Measurements from ENCODE around the gene CFAP65.

Gene CFAP65

DNA sequence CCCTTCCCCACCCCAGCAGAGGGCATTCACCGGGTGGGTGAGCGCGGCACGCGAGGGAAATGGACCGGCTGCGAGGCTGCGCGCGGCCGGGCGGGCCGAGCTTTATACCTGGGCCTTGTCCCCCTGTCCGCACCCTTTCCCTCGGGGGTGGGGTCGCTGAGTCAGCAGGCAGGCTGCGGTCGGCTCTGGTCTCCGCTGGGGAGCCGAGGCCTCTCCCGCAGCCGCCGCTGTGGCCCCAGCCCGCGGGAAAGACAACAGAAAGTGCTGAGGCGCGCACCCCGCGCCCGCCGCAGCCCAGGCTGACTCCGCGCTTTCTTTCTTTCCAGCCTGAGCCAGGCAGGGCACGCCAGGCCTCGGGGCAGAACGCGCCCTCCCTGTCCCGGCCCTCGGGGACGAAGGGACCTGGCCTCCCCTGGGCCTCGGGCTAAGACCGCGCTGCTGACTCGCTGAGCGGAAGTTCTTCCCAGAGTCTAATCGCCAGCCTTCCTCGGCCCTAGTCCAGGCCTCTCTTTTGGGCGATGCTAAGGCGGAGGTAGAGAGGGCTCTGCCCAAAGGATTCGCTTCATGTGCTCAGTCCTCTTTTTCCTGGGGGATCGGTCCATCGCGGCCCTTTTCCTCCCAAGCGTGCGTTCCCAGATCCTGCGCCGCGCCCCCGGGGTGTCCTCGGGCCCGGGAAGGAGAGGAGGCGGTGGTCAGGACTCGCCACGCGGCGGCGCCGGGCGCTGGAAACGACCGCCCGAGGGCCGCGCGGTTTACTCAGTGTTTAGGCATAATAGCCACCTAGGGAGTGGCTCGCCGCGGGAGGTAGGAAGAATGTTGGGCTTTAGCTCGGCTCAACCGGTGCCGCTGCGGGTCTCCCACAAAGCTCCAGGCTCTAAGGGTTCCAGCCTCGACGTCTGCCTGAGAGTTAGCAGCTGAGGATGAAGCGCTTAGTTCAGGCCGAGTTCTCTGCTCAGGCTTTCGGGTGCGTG, 47.7 kb downstream of the CFAP65 start, which contains the start of gene CRYBA2:
Gene CRYBA2, minus strand, starts transcription at position 78 of the 971 bp plus-strand sequence. CDS start 246 bp downstream, outside the sequence.
- no peak for DNase-seq (ENCODE audit: low read depth in 1 of 2, low spot score in 1 of 2)

DNA sequence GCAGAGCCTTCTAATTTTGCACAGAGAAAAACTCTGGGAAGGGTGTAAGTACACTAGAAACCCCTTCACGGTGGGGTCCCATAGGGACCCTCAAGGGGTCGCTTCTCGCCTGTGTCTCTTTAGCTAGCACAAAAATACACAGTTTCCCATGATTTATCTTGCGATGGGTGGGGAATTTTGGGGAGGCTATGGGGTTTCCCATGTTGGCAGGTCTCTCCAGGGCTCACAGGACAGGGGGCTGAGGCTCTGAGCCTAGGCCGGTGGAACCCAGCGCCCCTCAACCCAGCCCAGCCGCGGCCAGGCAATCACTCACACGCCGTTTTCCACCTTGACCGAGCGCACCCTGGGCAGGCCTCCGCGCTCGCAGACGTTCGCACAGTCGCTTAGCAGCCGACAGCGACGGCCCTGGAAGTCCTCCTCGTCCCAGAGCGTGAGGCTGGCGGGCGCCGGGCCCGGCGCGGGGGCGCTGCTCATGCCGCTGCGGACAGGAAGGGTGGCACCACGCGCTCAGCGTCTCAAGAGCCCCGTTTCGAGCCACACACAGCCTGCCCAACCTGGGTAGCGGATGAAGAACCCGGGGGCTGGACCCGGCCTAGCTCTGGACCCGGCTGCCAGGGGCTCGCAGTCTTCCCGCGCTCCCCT, 48.5 kb downstream of the CFAP65 start:
- no peak for DNase-seq (ENCODE audit: low read depth in 1 of 2, low spot score in 1 of 2)

- no peak for DNase-seq (ENCODE audit: low read depth in 1 of 2, low spot score in 1 of 2)
Observed at GRCh38 chr2:218992196-218992595, 49.1 kb downstream of the CFAP65 start.

GRCh38 chr2:218991674-218992168, 49.6 kb downstream of the CFAP65 start:
- no peak for DNase-seq (ENCODE audit: low read depth in 1 of 2, low spot score in 1 of 2)

DNA sequence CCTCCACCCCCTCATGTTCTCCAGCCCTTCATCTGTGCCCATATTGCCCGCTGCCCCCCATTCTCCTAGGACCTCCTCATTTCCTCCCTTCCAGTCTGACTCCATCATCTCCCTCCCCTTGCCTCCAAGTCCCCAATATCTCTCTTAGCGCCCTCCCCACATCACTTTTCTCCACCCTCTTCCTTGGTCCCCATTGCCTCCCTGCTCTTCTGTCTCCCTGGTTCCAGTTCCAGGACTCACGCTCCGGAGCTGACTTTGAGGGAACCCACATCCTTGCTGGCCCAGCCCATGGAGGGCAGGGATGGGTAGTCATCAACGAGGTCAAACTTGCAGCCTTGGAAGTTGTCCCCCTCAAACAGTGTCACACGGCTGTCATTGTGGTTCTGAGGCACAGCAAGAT, 50.7 kb downstream of the CFAP65 start:
- no peak for DNase-seq (ENCODE audit: low read depth in 1 of 2, low spot score in 1 of 2)

DNA sequence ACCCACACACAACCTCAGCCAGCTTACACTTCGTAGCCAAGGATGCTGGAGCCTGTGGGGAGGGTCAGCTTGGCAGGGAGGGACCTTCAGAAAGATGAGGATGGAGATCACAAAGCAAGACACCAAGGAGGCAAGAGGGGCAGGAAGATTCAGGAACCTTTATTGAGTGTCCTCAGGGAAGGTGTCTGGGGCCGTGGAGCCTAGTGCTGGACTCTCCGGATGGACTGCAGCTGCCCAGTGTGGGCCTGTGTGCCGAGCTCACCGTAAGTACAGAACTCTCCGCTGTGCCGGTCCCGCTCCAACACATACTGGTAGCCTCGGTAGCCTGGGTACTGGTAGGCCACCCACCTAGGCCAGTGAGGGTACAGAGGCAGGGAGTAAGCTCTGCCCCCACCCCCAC, 51.3 kb downstream of the CFAP65 start:
- no peak for DNase-seq (ENCODE audit: low read depth in 1 of 2, low spot score in 1 of 2)

DNA sequence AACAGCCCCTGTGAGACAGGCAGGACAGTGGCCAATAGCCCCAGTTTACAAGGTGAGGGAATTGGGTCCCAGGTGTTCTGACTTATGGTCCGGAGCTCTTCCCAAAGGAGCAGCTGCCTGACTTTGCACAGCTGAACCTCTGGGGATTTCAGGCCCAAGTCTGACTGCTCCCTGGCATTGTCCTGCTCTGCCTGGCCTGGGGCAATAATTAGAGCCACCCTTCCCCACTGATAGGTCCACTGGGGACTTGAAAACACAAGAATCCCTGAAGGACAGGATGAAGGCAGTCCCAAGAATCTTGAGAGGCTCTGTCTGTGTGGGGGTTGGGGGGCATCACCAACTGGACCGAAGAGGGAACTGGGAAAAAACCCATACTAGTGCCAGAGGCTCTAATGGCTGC, 52.7 kb downstream of the CFAP65 start:
- DNase-seq (ENCODE audit: low read depth in 1 of 2, low spot score in 1 of 2): no peak

GRCh38 chr2:218988164-218988563, 53.2 kb downstream of the CFAP65 start:
- no peak for DNase-seq (ENCODE audit: low read depth in 1 of 2, low spot score in 1 of 2)

GRCh38 chr2:218986148-218986761, 55.1 kb downstream of the CFAP65 start:
- DNase-seq (ENCODE audit: low read depth in 1 of 2, low spot score in 1 of 2): no peak

- no peak for DNase-seq (ENCODE audit: low read depth in 1 of 2, low spot score in 1 of 2)
Observed at GRCh38 chr2:218985325-218986091, 55.8 kb downstream of the CFAP65 start.

DNA sequence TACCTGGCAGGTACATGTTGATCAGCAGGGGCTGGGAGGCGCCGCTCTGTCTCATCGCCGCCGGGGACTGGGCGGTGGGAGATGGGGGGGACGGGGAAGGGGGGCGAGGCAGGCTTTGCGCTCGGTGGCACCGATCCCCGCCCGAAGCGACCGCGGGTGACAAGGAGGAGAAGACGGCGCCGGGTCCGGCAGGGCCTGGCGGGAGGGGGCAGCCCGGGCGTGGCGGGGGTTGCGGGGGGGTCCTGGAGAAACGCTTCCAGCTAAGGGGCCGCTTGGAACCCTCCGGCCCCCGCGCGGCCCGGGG, 56.3 kb downstream of the CFAP65 start, which contains the start of gene FEV:
Gene FEV, minus strand, starts transcription at position 164 of the 304 bp plus-strand sequence. Its CDS starts 109 bp downstream, at position 55.
- no peak for DNase-seq (ENCODE audit: low read depth in 1 of 2, low spot score in 1 of 2)

DNA sequence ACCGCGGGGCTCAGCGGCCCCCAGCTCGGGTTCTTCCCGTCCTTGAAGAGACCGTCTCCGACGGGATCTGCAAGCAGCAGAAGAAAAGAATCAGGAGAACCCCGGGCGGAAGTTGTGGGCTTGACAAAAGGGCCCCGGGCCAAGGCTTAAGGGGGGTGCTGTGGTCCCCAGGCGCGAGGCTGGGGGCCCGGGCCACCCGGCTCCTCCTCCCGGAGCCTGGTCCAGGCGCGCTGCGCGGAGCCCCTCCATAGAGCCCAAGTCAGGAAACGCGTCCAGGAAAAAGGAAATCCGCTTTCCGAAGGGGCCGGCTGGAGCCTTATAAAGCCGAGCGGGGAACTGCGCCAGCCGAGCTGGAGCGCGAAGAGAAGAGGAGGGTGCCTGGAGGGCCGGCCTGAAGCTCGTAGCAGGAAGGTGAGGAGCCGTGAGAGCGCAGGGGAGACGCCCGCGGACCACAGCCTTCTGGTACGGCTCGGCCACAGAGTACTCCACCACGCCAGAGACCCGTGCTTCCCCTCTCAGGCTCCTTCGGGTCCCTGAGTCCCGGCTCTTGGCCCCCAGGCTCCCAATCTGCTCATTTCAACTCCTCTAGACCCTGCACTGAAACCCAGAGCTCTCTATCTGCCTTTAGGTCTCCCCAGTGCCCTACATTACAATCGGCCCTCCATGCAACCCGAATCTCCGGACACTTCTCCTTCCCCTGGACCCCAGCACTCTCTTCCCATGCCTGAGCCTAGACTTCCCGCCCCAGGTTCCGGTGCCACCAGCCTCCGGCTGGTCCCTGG, 56.9 kb downstream of the CFAP65 start:
- DNase-seq (ENCODE audit: low read depth in 1 of 2, low spot score in 1 of 2): no peak

DNA sequence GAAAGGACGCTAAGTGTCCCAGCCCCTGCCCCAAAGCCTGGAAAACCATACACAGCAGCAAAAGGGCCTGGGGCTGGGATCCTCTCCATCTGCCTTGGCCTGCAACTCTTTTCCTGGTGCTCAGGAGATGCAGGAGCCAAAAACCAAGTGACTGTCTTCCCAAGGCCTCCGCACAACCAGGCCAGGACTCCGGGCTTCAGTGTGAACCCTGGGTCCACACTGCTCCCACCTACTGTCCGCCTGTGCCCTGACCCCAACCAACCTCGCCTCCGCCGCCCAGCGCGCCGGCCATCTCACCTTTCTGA, 57.4 kb downstream of the CFAP65 start:
- DNase-seq (ENCODE audit: low read depth in 1 of 2, low spot score in 1 of 2): no peak

- DNase-seq (ENCODE audit: low read depth in 1 of 2, low spot score in 1 of 2): no peak
Observed at GRCh38 chr2:218983263-218983933, 57.9 kb downstream of the CFAP65 start.

DNA sequence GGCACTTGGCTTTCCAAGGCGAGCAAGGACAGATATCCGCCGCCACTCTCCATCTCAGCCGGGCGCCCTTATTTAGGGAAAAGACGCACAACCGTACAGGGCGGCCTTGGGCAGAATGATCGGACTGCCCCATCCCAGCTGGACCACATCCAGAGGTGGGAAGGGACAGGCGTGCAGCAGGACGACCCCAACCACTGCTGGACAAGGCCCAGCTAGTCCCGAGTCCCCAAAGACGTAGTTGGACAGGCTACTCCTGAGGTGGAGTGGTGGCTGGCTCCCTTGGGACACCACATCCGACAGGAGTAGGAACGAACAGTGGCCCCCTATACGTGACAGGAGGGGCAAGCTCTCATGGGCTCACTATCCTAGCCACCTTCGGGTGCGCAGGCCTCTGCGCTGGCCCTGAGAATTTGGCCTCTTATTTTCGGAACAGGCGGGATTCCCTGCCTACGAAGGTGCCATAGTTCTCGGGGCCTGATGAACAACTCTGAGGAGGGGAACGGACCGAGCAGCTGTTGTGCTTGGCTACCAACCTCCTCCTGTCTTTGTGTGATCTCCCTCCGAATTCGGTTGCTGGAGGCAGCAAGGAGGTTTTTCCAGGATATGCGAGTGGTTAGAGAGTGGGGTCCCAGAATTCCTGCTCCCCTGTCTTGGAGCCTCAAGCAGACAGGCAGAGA, 58.6 kb downstream of the CFAP65 start:
- DNase-seq (ENCODE audit: low read depth in 1 of 2, low spot score in 1 of 2): no peak

DNA sequence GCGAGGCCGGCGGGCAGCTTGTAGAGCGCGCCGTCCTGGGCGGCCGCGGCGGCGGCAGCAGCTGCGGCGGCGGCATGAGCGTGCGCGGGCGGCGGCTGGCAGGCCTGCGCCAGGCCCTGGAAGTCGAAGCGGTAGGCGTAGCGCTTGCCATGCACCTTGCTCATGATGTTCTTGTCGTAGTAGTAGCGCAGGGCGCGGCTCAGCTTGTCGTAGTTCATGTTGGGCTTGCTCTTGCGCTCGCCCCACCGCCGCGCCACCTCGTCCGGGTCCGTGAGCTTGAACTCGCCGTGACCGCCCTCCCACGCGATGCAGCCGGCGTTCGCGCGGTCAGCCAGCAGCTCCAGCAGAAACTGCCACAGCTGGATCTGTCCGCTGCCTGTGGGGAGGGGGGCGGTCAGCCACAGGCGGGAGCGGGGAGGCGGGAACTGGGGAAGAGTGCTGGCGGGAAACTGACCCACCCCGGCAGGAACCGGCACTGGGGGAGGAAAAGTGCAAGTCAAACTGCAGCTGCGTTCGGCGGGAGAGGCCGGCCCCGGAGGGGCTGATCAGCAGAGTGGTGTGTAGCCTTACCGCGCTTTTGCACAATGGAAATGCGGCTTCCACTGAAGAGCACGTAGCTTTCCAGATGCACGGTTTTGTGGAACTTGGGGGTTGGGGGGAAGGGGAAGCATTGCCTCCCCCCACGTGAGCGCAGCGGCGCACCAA, 59.3 kb downstream of the CFAP65 start:
- DNase-seq (ENCODE audit: low read depth in 1 of 2, low spot score in 1 of 2): no peak

DNA sequence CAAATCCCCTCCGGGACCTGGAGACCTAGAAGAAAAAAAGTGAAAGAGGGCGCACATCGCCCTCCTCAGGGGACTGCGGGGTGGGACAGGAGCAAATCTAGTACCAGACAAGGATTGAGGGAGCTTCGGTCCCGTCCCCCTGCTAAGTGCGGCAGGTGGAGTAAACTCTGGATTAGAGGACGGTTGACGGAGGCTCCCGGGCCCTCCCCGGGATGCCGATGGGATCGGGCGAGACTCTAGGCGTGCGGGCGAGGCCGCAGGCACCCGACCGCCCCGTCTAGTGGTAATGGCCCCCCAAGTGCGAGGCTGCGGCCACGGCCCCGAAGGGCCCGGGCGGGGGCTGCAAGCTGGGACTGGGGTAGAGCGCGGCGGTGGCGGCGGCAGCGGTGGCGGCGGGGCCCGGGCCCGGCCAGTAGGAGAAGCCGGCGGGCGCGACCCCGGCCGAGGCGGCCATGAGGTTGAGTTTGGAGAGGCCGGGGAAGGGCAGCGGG, 59.9 kb downstream of the CFAP65 start:
- DNase-seq (ENCODE audit: low read depth in 1 of 2, low spot score in 1 of 2): no peak

- DNase-seq (ENCODE audit: low read depth in 1 of 2, low spot score in 1 of 2): no peak
Observed at GRCh38 chr2:218980735-218981389, 60.5 kb downstream of the CFAP65 start.

All from stimulated activated CD4-positive, alpha-beta T cell treated with anti-CD3 and anti-CD28 coated beads, Interleukin-15, amount 100 ng/mL, for 1 hour (primary cell).